Measurements from ENCODE around the gene SAG.

SAG gene

GRCh38 chr2:233264667-233265066 is 42.9 kb upstream of the SAG start:
- TF ChIP-seq CTCF (IDR thresholded peaks at IDR 0.05) (no peak), ZFX (IDR thresholded peaks at IDR 0.05; ENCODE audit: borderline replicate concordance) (no peak)
- no peak overlapping the region for H3K27ac ChIP-seq

GRCh38 chr2:233265899-233266431 is 41.7 kb upstream of the SAG start:
- TF ChIP-seq ZFX (IDR thresholded peaks at IDR 0.05; ENCODE audit: borderline replicate concordance) (no peak), CTCF (IDR thresholded peaks at IDR 0.05) (no peak)
- no peak overlapping the region for H3K27ac ChIP-seq

- TF ChIP-seq ZFX (IDR thresholded peaks at IDR 0.05; ENCODE audit: borderline replicate concordance) (no peak), CTCF (IDR thresholded peaks at IDR 0.05) (no peak)
- H3K27ac ChIP-seq, result no peak overlapping the region
Observed at GRCh38 chr2:233266481-233266880, 41.1 kb upstream of the SAG start.

GRCh38 chr2:233267516-233268245 is 39.9 kb upstream of the SAG start:
- H3K27ac ChIP-seq, result no peak overlapping the region
- no peak for TF ChIP-seq CTCF (IDR thresholded peaks at IDR 0.05)
- no peak for TF ChIP-seq ZFX (IDR thresholded peaks at IDR 0.05; ENCODE audit: borderline replicate concordance)

GRCh38 chr2:233270366-233270765 is 37.2 kb upstream of the SAG start:
- peak overlapping the region; percentile 89 for H3K27ac ChIP-seq
- no peak for TF ChIP-seq ZFX (IDR thresholded peaks at IDR 0.05; ENCODE audit: borderline replicate concordance)
- TF ChIP-seq CTCF (IDR thresholded peaks at IDR 0.05), result no peak

- H3K27ac ChIP-seq, result peak overlapping the region; percentile 89
- TF ChIP-seq CTCF (IDR thresholded peaks at IDR 0.05) (no peak), ZFX (IDR thresholded peaks at IDR 0.05; ENCODE audit: borderline replicate concordance) (no peak)
Observed at GRCh38 chr2:233270951-233271350, 36.7 kb upstream of the SAG start.

- peak overlapping the region; percentile 89 for H3K27ac ChIP-seq
- no peak for TF ChIP-seq CTCF (IDR thresholded peaks at IDR 0.05)
Observed at GRCh38 chr2:233271693-233272092, 35.9 kb upstream of the SAG start.

All from 22Rv1 (cell line).